Neuronal stem cell (in vitro differentiated cells): ENCODE data around the gene ELFN1.

Experiments
- DNase-seq: peaks from one replicate; pipeline ENCODE4 v3.0.0-alpha.2; 2013; ENCODE audit warnings: low spot score
- H2AFZ ChIP-seq: one replicate; pipeline ENCODE4 v1.6.1; 2013; ENCODE audit warnings: mild to moderate bottlenecking, low read length, inconsistent platforms
- H2AK5ac ChIP-seq: 2 replicates; pipeline ENCODE4 v1.6.1; 2013; ENCODE audit warnings: low read depth, mild to moderate bottlenecking, inconsistent platforms, low read length, moderate library complexity, mixed read lengths
- H2BK120ac ChIP-seq: 2 replicates; pipeline ENCODE4 v1.6.1; 2013; ENCODE audit warnings: low read depth, mild to moderate bottlenecking, inconsistent platforms, low read length, moderate library complexity, mixed read lengths
- H2BK12ac ChIP-seq: one replicate; pipeline ENCODE4 v1.6.1; 2013; ENCODE audit warnings: low read length, inconsistent platforms
- H2BK15ac ChIP-seq: 2 replicates; pipeline ENCODE4 v1.6.1; 2013; ENCODE audit warnings: mild to moderate bottlenecking, low read length, inconsistent platforms, mixed read lengths
- H2BK5ac ChIP-seq: one replicate; pipeline ENCODE4 v1.6.1; 2013; ENCODE audit warnings: inconsistent platforms, mild to moderate bottlenecking, low read length, moderate library complexity
- H3K14ac ChIP-seq: one replicate; pipeline ENCODE4 v1.6.1; 2013; ENCODE audit warnings: low read length, inconsistent platforms
- H3K18ac ChIP-seq: 2 replicates; pipeline ENCODE4 v1.6.1; 2013; ENCODE audit warnings: low read length, inconsistent platforms
- H3K23ac ChIP-seq: 2 replicates; pipeline ENCODE4 v1.6.1; 2013; ENCODE audit warnings: low read depth, mild to moderate bottlenecking, mixed read lengths, low read length, inconsistent platforms; ENCODE audit not compliant: poor library complexity
- H3K27ac ChIP-seq: replicated peaks from 3 replicates; pipeline ENCODE4 v1.5.1; 2013; ENCODE audit warnings: low read length, inconsistent platforms
- H3K27me3 ChIP-seq, 3 experiments: 2 replicates each; pipeline ENCODE4 v1.6.1; 2013; ENCODE audit warnings: low read length in 3 of 3, mild to moderate bottlenecking in 2 of 3, inconsistent platforms in 1 of 3, low read depth in 1 of 3, mixed read lengths in 1 of 3, moderate library complexity in 1 of 3; ENCODE audit not compliant: control insufficient read depth in 3 of 3, insufficient read depth in 3 of 3
- H3K36me3 ChIP-seq, 2 donors: replicated peaks in 1 of 2; 2 replicates each; pipeline ENCODE4 v1.6.1; 2013; ENCODE audit warnings: low read length in 2 of 2; ENCODE audit not compliant: control insufficient read depth in 2 of 2, insufficient read depth in 2 of 2
- H3K4ac ChIP-seq: 2 replicates; pipeline ENCODE4 v1.6.1; 2013; ENCODE audit warnings: inconsistent platforms, mild to moderate bottlenecking, low read length, moderate library complexity
- H3K4me1 ChIP-seq, 2 donors: 1 replicate in 1 of 2; 2 replicates in 1 of 2; pipeline ENCODE4 v1.6.1; 2013; ENCODE audit warnings: low read length in 2 of 2, low read depth in 1 of 2; ENCODE audit not compliant: control insufficient read depth in 2 of 2, insufficient read depth in 1 of 2
- H3K4me2 ChIP-seq: one replicate; pipeline ENCODE4 v1.6.1; 2013; ENCODE audit warnings: mild to moderate bottlenecking, low read length, inconsistent platforms; ENCODE audit not compliant: insufficient read depth, poor library complexity, severe bottlenecking
- H3K4me3 ChIP-seq, 2 donors: 2 replicates each; pipeline ENCODE4 v1.5.1; 2013; ENCODE audit warnings: low read length in 2 of 2, mild to moderate bottlenecking in 2 of 2, inconsistent platforms in 1 of 2, moderate library complexity in 1 of 2
- H3K79me1 ChIP-seq: one replicate; pipeline ENCODE4 v1.6.1; 2013; ENCODE audit warnings: low read depth, mild to moderate bottlenecking, inconsistent platforms, low read length, moderate library complexity
- H3K9ac ChIP-seq: one replicate; pipeline ENCODE4 v1.6.1; 2013; ENCODE audit warnings: mild to moderate bottlenecking, low read depth, low read length, inconsistent platforms; ENCODE audit not compliant: poor library complexity
- H3K9me3 ChIP-seq, 2 donors: replicated peaks in 1 of 2; 2 replicates each; pipeline versions ENCODE3 to v1.6.1; 2013; ENCODE audit warnings: low read length in 2 of 2, mild to moderate bottlenecking in 2 of 2, inconsistent platforms in 1 of 2, low read depth in 1 of 2, mixed read lengths in 1 of 2, moderate library complexity in 1 of 2; ENCODE audit not compliant: control insufficient read depth in 2 of 2, insufficient read depth in 1 of 2
- H4K8ac ChIP-seq: one replicate; pipeline ENCODE4 v1.6.1; 2013; ENCODE audit warnings: low read depth, mild to moderate bottlenecking, inconsistent platforms, low read length, moderate library complexity
- H4K91ac ChIP-seq: one replicate; pipeline ENCODE4 v1.6.1; 2013; ENCODE audit warnings: low read length, low read depth, mild to moderate bottlenecking, inconsistent platforms; ENCODE audit not compliant: poor library complexity
- WGBS, 2 donors: extraction: QIAGEN DNeasy Blood & Tissue Kit; methylation state at CpG; one replicate each; pipeline ENCODE4 v1.1.7; 2013; ENCODE audit warnings: missing lambda C conversion rate in 2 of 2, mixed read lengths in 1 of 2; ENCODE audit not compliant: insufficient read length in 2 of 2, insufficient replicate concordance in 1 of 2; ENCODE audit errors: extremely low coverage in 2 of 2; 5-methylcytosine and 5-hydroxymethylcytosine counted together

The ELFN1 gene

DNA sequence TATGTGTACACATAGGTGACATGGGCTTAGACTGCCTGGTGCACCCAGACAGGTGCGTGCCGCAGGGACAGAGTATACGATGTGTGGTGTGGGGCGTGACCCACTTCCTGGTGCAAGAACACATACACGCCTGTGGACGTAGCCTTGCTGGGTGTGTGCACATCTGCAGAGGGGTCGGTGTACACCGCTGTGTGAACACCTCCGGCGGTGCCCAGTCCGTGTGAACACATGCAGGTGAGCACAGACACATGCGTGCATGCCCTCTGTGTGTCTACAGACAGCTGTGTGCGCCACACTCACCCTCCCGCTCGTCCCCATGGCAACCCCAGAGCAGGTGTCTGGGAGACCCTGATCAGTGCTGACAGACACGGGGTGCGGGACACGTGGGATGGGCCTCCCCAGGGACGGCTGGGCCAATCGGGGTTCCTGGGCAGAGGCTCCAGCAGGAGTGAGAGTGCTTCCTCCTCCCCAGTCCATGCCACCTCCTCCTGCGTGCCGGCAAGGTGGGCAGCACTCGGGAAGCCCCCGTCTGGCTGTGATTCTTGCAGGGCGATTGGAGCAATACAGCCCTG is 23.4 kb downstream of the ELFN1 start:
- peak overlapping the region in 1 of 2 donors; percentile 27 for H3K4me3 ChIP-seq
- peak overlapping the region; percentile 88 for H2AK5ac ChIP-seq
- peaks cover 5 to 77% of the 10 kb centered on the region in 2 donors for H3K36me3 ChIP-seq
- peaks cover 0 to 3% of the 10 kb centered on the region in 2 donors for H3K9me3 ChIP-seq
- no peak for DNase-seq
- peak overlapping the region; percentile 2 for H2BK120ac ChIP-seq
- peaks cover 16% of the 10 kb centered on the region for H3K79me1 ChIP-seq
- no peak overlapping the region for H3K4ac ChIP-seq
- no CpG with 5 or more reads among the region's 25 CpGs for WGBS, 2 donors
- peak overlapping the region; percentile 97 for H3K14ac ChIP-seq
- H3K27ac ChIP-seq: peak overlapping the region; percentile 65
- peak overlapping the region; percentile 96 for H2BK12ac ChIP-seq
- no peak overlapping the region for H2BK5ac ChIP-seq
- no peak overlapping the region for H2AFZ ChIP-seq
- H3K18ac ChIP-seq: peak overlapping the region; percentile 78
- no peak overlapping the region for H4K8ac ChIP-seq
- H3K4me1 ChIP-seq: peaks cover 23 to 24% of the 10 kb centered on the region in 2 donors
- no peak overlapping the region for H3K4me2 ChIP-seq
- peak overlapping the region; percentile 9 for H4K91ac ChIP-seq
- peak overlapping the region; percentile 79 for H2BK15ac ChIP-seq
- peak overlapping the region; percentile 75 for H3K23ac ChIP-seq
- no peaks in the 10 kb centered on the region for H3K27me3 ChIP-seq
- peak overlapping the region; percentile 50 for H3K9ac ChIP-seq

DNA sequence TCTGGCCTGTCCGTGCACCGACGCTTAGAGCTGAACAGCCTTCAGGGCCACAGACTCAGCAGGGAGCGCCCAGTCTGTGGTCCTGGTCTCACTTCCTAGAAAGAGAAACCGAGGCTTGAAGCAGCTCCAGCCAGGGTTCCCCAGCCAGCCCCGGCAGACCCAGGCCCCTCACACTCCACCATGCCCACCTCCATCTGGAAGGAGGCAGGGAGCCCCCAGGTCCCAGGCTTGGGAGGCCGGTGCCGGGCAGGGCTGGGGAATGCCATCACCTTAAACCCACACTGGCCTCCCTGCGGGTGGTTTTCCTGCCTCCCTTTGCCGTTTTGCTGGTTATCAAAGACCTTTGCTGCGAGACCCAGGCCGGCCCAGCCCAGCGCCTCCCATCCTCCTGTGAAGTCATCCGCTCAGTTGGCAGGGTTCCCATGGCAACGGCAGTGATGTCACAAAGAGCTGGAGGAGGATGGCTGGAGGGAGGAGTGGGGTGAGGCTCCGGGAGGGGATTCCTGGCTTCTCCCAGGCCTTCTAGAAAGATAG is 24.0 kb downstream of the ELFN1 start:
- no peak overlapping the region for H2BK5ac ChIP-seq
- peak overlapping the region; percentile 42 for H3K4me2 ChIP-seq
- no peak overlapping the region for H3K4ac ChIP-seq
- peak overlapping the region; percentile 78 for H3K18ac ChIP-seq
- H3K14ac ChIP-seq: peak overlapping the region; percentile 97
- H3K27ac ChIP-seq: peak overlapping the region; percentile 65
- H2AK5ac ChIP-seq: peak overlapping the region; percentile 88
- peak overlapping the region; percentile 96 for H2BK12ac ChIP-seq
- no peak overlapping the region for H2AFZ ChIP-seq
- H3K9me3 ChIP-seq: peaks cover 0 to 4% of the 10 kb centered on the region in 2 donors
- WGBS, 2 donors: no CpG with 5 or more reads among the region's 16 CpGs
- H3K23ac ChIP-seq: no peak overlapping the region
- no peaks in the 10 kb centered on the region for H3K27me3 ChIP-seq
- no peak overlapping the region for H3K4me3 ChIP-seq
- H3K36me3 ChIP-seq: peaks cover 5 to 77% of the 10 kb centered on the region in 2 donors
- peak overlapping the region; percentile 9 for H4K91ac ChIP-seq
- H3K4me1 ChIP-seq: peaks cover 22 to 23% of the 10 kb centered on the region in 2 donors
- H2BK120ac ChIP-seq: no peak overlapping the region
- peak overlapping the region; percentile 50 for H3K9ac ChIP-seq
- H3K79me1 ChIP-seq: peaks cover 16% of the 10 kb centered on the region
- peak overlapping the region; percentile 79 for H2BK15ac ChIP-seq
- peak; percentile 88 for DNase-seq
- no peak overlapping the region for H4K8ac ChIP-seq

- H3K36me3 ChIP-seq: peaks cover 5 to 77% of the 10 kb centered on the region in 2 donors
- H2BK5ac ChIP-seq: no peak overlapping the region
- peak overlapping the region; percentile 33 for H2BK12ac ChIP-seq
- peak overlapping the region; percentile 76 for H3K9ac ChIP-seq
- WGBS, 2 donors: no CpG with 5 or more reads among the region's 31 CpGs
- H3K4me2 ChIP-seq: no peak overlapping the region
- H3K9me3 ChIP-seq: peaks cover 0 to 5% of the 10 kb centered on the region in 2 donors
- peak overlapping the region; percentile 94 for H3K18ac ChIP-seq
- H3K4me3 ChIP-seq: peak overlapping the region in 1 of 2 donors; percentile 44
- peak overlapping the region; percentile 98 for H3K14ac ChIP-seq
- H3K27ac ChIP-seq: no peak overlapping the region
- H2AFZ ChIP-seq: no peak overlapping the region
- peaks cover 16% of the 10 kb centered on the region for H3K79me1 ChIP-seq
- H2BK120ac ChIP-seq: no peak overlapping the region
- peak overlapping the region; percentile 68 for H4K91ac ChIP-seq
- DNase-seq: no peak
- peak overlapping the region; percentile 60 for H2BK15ac ChIP-seq
- H3K4ac ChIP-seq: peak overlapping the region; percentile 85
- H3K4me1 ChIP-seq: peaks cover 18 to 23% of the 10 kb centered on the region in 2 donors
- H3K27me3 ChIP-seq: no peaks in the 10 kb centered on the region
- peak overlapping the region; percentile 99 for H2AK5ac ChIP-seq
- no peak overlapping the region for H4K8ac ChIP-seq
- peak overlapping the region; percentile 81 for H3K23ac ChIP-seq
Observed at GRCh38 chr7:1694611-1695511, 24.8 kb downstream of the ELFN1 start.
